Sigmoid colon (tissue), 7 donors: ENCODE measurements around the gene CNTNAP4. TPM values are rescaled to one million over a fixed set of nuclear protein-coding genes. Genes with fewer than 3 reads are reported as not detected.

Experiments used
- DNase-seq: peaks from one replicate; pipeline ENCODE4 v3.0.0-alpha.2; 2019
- H3K27ac ChIP-seq, 4 donors: fragments of 200-600 bp; sonication (generic); one replicate each; pipeline ENCODE4 v1.5.1; 2016 to 2019; ENCODE audit warnings: mild to moderate bottlenecking in 1 of 4
- H3K27me3 ChIP-seq, 3 donors: fragments of 200-600 bp; sonication (generic); one replicate each; pipeline ENCODE4 v1.5.1; 2019; ENCODE audit warnings: mild to moderate bottlenecking in 1 of 3
- H3K36me3 ChIP-seq, 4 donors: fragments of 200-600 bp; sonication (generic); one replicate each; pipeline ENCODE4 v1.5.1; 2016 to 2019
- H3K4me1 ChIP-seq, 4 donors: fragments of 200-600 bp; sonication (generic); one replicate each; pipeline ENCODE4 v1.5.1; 2017 to 2019
- H3K4me3 ChIP-seq, 4 donors: fragments of 200-600 bp; sonication (generic); one replicate each; pipeline ENCODE4 v1.5.1; 2017 to 2019; ENCODE audit warnings: mild to moderate bottlenecking in 2 of 4, moderate library complexity in 1 of 4
- H3K9me3 ChIP-seq, 4 donors: fragments of 200-600 bp in 3 of 4; sonication (generic) in 3 of 4; one replicate each; pipeline versions ENCODE4 v1.5.1 to v1.6.1; 2013 to 2019
- EP300 ChIP-seq, 4 donors: sonication (generic); formaldehyde crosslinking; IDR thresholded peaks; one replicate each; pipeline ENCODE4 v1.6.1; 2017; ENCODE audit warnings: antibody characterized with exemption in 4 of 4
- POLR2A ChIP-seq, 2 donors: fragments of 450-650 bp; IDR thresholded peaks; one replicate each; pipeline ENCODE4 v1.6.1; 2016; ENCODE audit warnings: antibody characterized with exemption in 2 of 2, mild to moderate bottlenecking in 2 of 2, moderate library complexity in 2 of 2
- POLR2AphosphoS5 ChIP-seq, 4 donors: sonication (generic); formaldehyde crosslinking; IDR thresholded peaks; one replicate each; pipeline ENCODE4 v1.6.1; 2017; ENCODE audit warnings: antibody characterized with exemption in 4 of 4
- WGBS, 2 donors: extraction: QIAGEN DNeasy Blood & Tissue Kit; methylation state at CpG; one replicate each; pipeline ENCODE4 v1.1.7; 2013; 5-methylcytosine and 5-hydroxymethylcytosine counted together
- intact Hi-C: fragments of 100-400 bp; cut with DNase I; formaldehyde crosslinking; loops from one replicate; pipeline ENCODE4 v1.15.1; 2023
- polyA plus RNA-seq, 3 donors: library from polyadenylated mRNA; stranded (reverse); fragments of 200-250 nt; gene quantifications; one replicate each; pipeline ENCODE4 v1.2.3, GENCODE V29; 2013
- total RNA-seq, 4 donors: library from RNA; depleted of rRNA; stranded (reverse); fragments of >200 nt; gene quantifications; one replicate each; pipeline ENCODE4 v1.1.0, GENCODE V29; 2016
- TF ChIP-seq, protein P1 (sequence below), 4 experiments: fragments of 450-650 bp in 3 of 4; fragments of 200-600 bp in 1 of 4; IDR thresholded peaks; one replicate each; pipeline ENCODE4 v1.5.1; 2016 to 2019; ENCODE audit warnings: antibody characterized with exemption in 4 of 4, mild to moderate bottlenecking in 3 of 4, moderate library complexity in 2 of 4
- donor health status: healthy with polysubstance abuse.
- donor health status: Bipolar disorder and iron deficiency.
- donor health status: healthy.

CNTNAP4 gene
- total RNA-seq (1 to 10 TPM in 1 of 4 donors, under 1 TPM in 3; 0.16 to 1.4 (median 0.32) TPM), polyA plus RNA-seq (under 1 TPM in 2 of 3 donors, not detected in 1; under 0.01 to 0.03 TPM)

- Histone ChIP-seq H3K4me1 (no peaks in the 10 kb centered on the region), H3K9me3 (no peaks in the 10 kb centered on the region), H3K4me3 (peak within 1 kb of the TSS in 1 of 4 donors; percentile 5), H3K36me3 (no peaks in the 10 kb centered on the region), H3K27ac (no peak within 1 kb of the TSS), H3K27me3 (peaks cover 0 to 5% (median 0%) of the 10 kb centered on the region in 3 donors)
- TF ChIP-seq, protein P1, sequence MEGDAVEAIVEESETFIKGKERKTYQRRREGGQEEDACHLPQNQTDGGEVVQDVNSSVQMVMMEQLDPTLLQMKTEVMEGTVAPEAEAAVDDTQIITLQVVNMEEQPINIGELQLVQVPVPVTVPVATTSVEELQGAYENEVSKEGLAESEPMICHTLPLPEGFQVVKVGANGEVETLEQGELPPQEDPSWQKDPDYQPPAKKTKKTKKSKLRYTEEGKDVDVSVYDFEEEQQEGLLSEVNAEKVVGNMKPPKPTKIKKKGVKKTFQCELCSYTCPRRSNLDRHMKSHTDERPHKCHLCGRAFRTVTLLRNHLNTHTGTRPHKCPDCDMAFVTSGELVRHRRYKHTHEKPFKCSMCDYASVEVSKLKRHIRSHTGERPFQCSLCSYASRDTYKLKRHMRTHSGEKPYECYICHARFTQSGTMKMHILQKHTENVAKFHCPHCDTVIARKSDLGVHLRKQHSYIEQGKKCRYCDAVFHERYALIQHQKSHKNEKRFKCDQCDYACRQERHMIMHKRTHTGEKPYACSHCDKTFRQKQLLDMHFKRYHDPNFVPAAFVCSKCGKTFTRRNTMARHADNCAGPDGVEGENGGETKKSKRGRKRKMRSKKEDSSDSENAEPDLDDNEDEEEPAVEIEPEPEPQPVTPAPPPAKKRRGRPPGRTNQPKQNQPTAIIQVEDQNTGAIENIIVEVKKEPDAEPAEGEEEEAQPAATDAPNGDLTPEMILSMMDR (IDR thresholded peaks at IDR 0.05), result no peak
- TF ChIP-seq EP300 (IDR thresholded peaks at IDR 0.05) (no peak), POLR2AphosphoS5 (IDR thresholded peaks at IDR 0.05) (no peak), POLR2A (IDR thresholded peaks at IDR 0.05) (no peak)
- DNase-seq, result peak; percentile 81
- WGBS, 2 donors, result 11% methylated on average over 16 of the region's 16 CpGs
- intact Hi-C loops, result no loop called here
Observed at GRCh38 chr16:76276745-76277438, at the start of gene CNTNAP4. CNTNAP4 (plus strand) TSS chr16:76277401; CDS start chr16:76277663, 262 bp downstream.

- no peaks in the 10 kb centered on the region for H3K9me3 ChIP-seq
- no peak for TF ChIP-seq EP300 (IDR thresholded peaks at IDR 0.05)
- TF ChIP-seq, protein P1 (IDR thresholded peaks at IDR 0.05), result no peak
- no peak for TF ChIP-seq POLR2A (IDR thresholded peaks at IDR 0.05)
- TF ChIP-seq POLR2AphosphoS5 (IDR thresholded peaks at IDR 0.05), result no peak
- H3K27me3 ChIP-seq, result no peaks in the 10 kb centered on the region
- H3K4me1 ChIP-seq, result no peaks in the 10 kb centered on the region
- intact Hi-C loops, result no loop called here
- H3K27ac ChIP-seq, result no peak overlapping the region
- H3K4me3 ChIP-seq, result no peak overlapping the region
- DNase-seq, result no peak
- 68 to 89% methylated on average over 2 of the region's 2 CpGs for WGBS, 2 donors
- H3K36me3 ChIP-seq, result no peaks in the 10 kb centered on the region
Observed at GRCh38 chr16:76228546-76229146, 48.6 kb upstream of the CNTNAP4 start.

- TF ChIP-seq POLR2A (IDR thresholded peaks at IDR 0.05) (no peak), EP300 (IDR thresholded peaks at IDR 0.05) (no peak), POLR2AphosphoS5 (IDR thresholded peaks at IDR 0.05) (no peak)
- TF ChIP-seq, protein P1 (IDR thresholded peaks at IDR 0.05), result no peak
- 75 to 76% methylated on average over 5 of the region's 5 CpGs for WGBS, 2 donors
- intact Hi-C loops, result no loop called here
Observed at GRCh38 chr16:76232704-76233103, 44.5 kb upstream of the CNTNAP4 start.

GRCh38 chr16:76235025-76235424, 42.2 kb upstream of the CNTNAP4 start:
- Histone ChIP-seq H3K27ac (no peak overlapping the region), H3K4me1 (no peaks in the 10 kb centered on the region), H3K4me3 (no peak overlapping the region), H3K27me3 (no peaks in the 10 kb centered on the region), H3K9me3 (no peaks in the 10 kb centered on the region), H3K36me3 (no peaks in the 10 kb centered on the region)
- intact Hi-C loops, result no loop called here
- DNase-seq, result no peak
- WGBS, 2 donors, result 95% methylated on average over 23 of the region's 23 CpGs
- TF ChIP-seq, protein P1 (IDR thresholded peaks at IDR 0.05), result no peak
- no peak for TF ChIP-seq POLR2A (IDR thresholded peaks at IDR 0.05)

More at GRCh38 chr16:76232704-76233103, 44.5 kb upstream of the CNTNAP4 start:
- Histone ChIP-seq H3K4me1 (no peaks in the 10 kb centered on the region), H3K27ac (no peak overlapping the region), H3K9me3 (no peaks in the 10 kb centered on the region), H3K4me3 (no peak overlapping the region), H3K27me3 (no peaks in the 10 kb centered on the region), H3K36me3 (no peaks in the 10 kb centered on the region)
- DNase-seq, result no peak
